ENCODE data around the gene SPSB2.

- no peak for TF ChIP-seq POLR2AphosphoS5 (IDR thresholded peaks at IDR 0.05; ENCODE audit: low read depth)
- TF ChIP-seq CTCF (conservative IDR thresholded peaks at IDR 0.05; ENCODE audit: low read depth in 2 of 2) = peak; percentile 15 to 50; a peak in 3 of 4 replicates
- TF ChIP-seq EZH2 (IDR thresholded peaks at IDR 0.05; ENCODE audit: low read depth, unreplicated experiment) = no peak
- no peak for TF ChIP-seq REST (IDR thresholded peaks at IDR 0.05; ENCODE audit: unreplicated experiment)
- no peak for TF ChIP-seq ZNF331 (CRISPR knock-in tag; IDR thresholded peaks at IDR 0.05; ENCODE audit: low read depth)
Observed at GRCh38 chr12:6843118-6843902, 29.8 kb downstream of the SPSB2 start.

Data from GM23338 (cell line).